KBM-7 (cell line): ENCODE results near the gene JAK1.
"Not testable (repeated sequence)": the region's sequence is repeated elsewhere in the genome, so short reads cannot be mapped to it uniquely, and the experiment has no call there.

ENCODE experiments used
- DNase-seq: peaks from one replicate; pipeline ENCODE4 v3.0.0-alpha.2; 2015
- in situ Hi-C: fragments of 300-500 bp; cut with MboI; formaldehyde crosslinking; loops from 2 replicates; pipeline ENCODE4 v1.14.3; 2020; ENCODE audit warnings: low sequenced_read_pairs, low pct_unique_long_range_greater_than_20kb, mixed read lengths

The JAK1 gene

DNA sequence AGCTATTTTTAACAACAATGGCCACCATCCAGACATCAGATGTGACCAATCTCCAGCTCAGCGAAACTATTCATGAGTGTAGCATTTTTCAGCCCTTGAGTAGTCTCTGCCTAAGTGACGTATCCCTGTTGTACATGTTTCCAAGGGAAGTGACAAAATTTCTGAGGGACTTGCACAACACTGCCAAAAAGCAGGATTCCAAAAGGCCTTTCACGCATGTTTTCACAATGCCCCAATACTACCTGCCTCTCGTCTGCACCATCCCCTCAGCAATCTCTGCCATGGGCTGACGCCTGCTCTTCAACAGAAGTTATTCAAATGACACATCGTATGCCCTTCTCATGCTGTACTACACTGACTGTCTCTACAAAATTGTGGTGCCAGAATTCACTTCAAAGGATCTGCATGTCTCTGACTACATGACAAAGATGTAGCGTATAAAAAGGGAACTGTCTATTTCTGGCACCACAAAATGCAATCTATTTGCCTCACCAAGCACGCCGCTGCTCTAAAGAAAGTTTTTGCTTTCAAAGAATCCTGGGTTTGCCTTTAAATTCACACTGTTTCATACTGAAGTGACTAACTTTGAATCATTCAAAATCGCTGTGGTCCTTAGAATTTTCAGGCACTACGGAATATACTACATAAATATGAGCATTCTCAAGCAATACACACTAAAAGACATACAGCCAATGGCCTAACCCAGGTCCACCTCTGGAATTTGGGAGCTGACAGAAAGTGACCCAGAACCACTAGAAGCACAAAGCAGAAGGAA, 32.9 kb downstream of the JAK1 start:
- DNase-seq, result peak; percentile 65
- in situ Hi-C loops, result no loop called here

DNA sequence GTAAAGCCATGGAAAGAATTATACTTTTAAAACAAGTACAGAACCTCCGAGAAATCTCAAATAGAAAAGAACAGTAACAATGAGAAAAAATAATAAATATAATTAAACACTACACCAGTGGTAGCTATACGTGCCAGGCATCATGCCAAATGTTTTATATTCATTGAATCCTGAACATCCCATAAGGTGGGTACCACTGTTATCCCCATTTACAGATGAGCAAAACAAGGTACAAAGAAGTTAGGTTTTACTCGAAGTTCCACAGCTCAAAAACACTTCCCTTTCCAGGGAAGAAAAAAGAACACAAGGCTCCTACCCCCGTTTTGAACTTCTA, 33.4 kb downstream of the JAK1 start:
- DNase-seq, result no peak
- in situ Hi-C loops, result no loop called here

DNA sequence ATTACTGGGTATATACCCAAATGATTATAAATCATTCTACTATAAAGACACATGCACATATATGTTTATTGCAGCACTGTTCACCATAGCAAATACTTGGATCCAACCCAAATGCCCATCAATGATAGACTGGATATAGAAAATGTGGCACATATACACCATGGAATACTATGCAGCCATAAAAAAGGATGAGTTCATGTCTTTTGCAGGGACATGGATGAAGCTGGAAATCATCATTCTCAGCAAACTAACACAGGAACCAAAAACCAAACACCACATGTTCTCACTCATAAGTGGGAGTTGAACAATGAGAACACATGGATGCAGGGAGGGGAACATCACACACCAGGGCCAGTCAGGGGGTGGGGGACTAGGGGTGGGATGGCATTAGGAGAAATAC, 35.7 kb downstream of the JAK1 start:
- DNase-seq, in situ Hi-C loops: not testable (repeated sequence)

DNA sequence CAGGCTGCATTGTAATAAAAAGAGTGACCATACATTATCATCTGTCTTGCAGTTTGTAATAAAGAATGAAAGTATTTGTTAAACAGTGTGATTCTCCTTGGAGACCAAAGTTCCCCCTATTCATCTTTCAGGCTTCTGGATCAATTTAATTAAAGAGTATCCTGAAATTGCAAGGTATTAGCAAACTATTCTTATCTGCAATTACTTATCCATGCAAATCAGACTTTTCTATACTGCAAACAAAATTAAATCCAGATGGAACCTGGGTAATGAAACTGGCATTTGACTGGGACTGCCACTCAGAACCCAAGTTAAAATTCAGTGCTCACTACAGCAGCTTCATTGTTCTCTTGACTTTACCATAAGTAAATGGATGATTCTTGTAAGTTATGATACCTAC, 37.1 kb downstream of the JAK1 start:
- DNase-seq, result no peak
- in situ Hi-C loops, result no loop called here

DNA sequence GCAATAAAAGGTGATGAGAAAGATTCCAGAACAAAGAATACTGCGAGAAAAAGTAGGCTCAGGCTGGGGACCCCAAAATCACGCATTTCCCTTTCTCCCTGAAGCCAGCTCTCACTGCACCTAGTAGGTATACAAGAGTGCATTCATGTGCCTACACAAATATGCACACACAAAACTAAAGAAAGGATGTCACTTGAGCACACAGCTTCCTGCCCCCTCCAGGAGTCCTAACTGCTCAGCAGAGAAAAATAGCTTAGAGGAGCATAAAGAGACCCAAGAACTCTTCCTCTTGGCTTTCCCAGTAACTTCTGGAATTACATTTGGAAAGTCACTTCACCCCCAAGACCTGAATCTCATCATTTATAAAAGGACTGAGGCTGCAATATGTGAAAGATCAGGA, 38.0 kb downstream of the JAK1 start:
- no peak for DNase-seq
- in situ Hi-C loops, result no loop called here

DNA sequence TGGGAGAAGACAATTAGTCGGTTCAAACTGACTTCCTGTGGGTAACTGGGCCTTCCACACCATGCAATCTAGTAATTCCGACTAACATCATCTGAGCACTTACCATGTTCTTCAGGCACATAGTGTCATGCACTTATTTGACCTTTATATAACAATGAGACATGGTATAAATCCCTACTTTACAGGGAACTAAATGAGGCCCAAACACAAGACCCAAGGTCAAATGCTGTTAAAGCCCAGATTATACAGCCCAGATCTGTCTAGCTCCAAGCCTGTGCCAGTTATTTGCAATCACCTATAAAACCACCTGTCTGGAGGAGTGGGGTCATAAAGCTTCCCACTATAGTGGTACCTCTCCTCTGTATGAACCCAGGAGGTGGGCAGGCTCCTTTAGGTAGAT, 40.8 kb downstream of the JAK1 start:
- in situ Hi-C loops, result no loop called here
- no peak for DNase-seq

DNA sequence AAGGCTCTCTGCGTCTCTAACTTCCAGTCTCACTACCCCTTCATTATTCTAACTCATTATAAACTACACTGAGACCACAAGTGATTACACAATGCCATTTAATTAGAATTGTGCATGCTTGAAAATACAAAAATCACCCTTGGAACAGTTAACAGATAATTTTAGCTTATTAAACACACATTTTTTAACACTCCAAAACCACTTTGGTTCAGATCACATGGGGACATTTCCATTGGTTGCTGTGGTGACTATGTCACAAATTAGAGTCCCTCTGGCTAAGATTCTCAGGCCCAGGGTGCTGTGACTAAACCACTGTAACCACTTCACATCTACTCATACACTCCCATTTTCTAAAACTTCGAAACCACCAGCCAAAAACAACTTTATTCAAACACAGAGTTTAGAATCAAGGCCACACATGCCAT, 43.0 kb downstream of the JAK1 start:
- in situ Hi-C loops, result no loop called here
- DNase-seq, result no peak

DNA sequence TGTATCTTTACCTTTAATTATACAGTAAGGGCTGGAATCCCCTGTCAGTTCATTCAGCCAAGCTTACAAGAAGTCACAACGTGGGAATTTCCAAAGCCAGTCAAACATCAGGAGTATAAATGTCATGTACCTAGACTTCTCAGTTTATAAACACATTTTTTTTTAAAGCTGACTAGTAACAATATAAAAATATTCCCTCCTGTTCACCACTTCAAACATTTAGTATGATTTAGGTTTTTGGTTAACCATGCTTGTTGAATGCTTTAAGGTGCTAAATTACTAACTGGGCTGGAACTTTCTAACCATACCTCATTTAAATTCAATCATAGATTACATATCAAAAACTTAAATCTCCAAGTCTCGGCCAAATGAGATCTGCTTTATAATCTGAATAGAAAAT, 44.0 kb downstream of the JAK1 start:
- DNase-seq, result no peak
- in situ Hi-C loops, result no loop called here

DNA sequence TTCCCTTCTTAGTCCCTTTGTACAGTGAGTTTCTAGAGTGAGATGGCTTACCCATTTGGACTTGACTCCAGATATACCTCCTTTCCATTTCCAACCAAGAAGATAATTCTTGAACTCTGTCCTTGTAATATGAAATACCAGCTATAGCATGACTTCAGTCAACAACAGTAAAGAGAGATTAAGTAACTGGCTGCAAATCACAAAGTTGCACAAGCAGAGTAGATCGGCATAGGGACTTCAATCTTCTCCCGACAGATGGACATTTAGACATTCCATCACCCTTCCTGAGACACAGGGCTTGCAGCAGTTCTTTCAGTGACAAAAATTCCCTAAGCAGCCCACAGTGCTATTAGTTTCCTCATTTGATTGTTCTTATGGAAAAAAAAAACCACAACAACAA, 44.6 kb downstream of the JAK1 start:
- in situ Hi-C loops, result no loop called here
- DNase-seq, result no peak

DNA sequence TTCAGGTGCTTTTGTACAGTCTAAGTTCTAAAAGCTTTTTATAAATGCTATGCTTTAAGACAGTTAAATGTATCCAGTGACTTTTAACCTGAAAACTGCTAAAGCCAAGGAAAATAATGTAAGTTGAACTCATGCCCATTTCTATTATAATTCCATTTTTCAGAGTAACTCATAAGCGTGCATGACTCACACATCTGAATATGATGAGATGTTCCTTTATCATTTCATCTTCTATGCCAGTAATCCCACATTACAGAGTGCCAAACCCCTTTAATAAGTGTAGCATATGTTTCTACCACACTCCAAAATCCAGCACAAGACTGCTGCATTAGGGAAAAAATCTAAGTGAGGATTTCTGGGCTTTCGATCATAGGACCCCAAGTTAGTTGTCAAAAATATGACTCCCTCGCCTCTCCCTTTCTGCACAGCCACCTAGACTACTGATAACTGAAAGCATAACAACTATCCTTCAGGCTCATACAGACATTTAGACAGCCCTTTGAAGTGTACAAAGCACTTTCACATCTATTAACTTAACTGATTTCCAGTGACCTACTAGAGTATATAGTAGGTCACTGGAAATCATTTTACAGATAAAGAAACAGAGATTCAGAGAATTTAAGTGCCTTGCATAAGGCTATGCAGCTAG, 45.3 kb downstream of the JAK1 start:
- in situ Hi-C loops, result no loop called here
- DNase-seq, result no peak

DNA sequence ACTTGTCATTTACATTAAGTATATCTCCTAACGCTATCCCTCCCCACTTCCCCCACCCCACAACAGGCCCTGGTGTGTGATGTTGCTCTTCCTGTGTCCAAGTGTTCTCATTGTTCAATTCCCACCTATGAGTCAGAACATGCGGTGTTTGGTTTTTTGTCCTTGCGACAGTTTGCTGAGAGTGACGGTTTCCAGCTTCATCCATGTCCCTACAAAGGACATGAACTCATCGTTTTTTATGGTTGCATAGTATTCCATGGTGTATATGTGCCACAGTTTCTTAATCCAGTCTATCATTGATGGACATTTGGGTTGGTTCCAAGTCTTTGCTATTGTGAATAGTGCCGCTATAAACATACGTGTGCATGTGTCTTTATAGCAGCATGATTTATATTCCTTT, 47.2 kb downstream of the JAK1 start:
- DNase-seq, in situ Hi-C loops: not testable (repeated sequence)

DNA sequence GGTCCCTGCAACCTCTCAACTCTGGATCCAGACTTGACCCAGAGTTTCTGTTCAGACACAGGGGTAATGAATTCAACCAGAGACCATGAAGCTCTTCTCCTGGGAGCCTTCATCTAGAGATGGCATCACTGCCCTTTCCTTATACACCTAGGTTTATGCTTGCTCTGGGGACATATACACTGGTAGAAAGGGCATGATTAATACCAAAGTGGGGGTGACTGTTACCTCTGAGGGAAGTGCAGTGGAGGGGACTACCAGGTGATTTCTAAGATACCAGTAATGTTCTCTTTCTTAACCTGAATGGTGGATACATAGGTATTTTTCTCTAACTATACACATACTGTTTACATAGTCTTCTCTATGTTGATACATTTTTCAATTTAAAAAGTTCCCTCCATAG, 48.4 kb downstream of the JAK1 start:
- in situ Hi-C loops, result no loop called here
- DNase-seq, result no peak

DNA sequence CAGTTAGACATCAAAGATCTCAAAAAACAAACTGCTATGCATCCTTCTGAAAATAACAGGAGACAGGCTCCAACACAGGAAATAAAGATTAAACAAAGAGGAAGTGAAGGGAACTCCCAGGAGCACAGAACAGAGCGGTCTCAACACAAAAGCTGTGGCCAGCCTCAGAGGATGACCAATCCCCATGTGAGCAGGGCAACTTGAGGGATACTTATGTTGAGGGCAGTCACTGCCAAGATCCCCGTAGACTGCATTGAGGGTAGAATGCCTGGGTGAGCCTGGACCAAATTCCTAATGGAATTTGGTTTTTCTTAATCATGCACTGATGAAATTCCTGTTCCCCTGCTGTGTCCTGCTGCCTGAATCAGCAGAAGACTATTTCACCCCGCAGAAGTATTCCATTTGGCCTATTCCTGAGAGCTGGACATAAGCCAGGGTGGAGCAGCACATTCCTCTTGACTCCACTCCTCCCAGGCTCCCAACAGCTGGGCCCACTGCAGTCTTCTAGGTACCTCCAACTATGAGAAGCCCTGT, 49.0 kb downstream of the JAK1 start:
- peak; percentile 65 for DNase-seq
- in situ Hi-C loops, result no loop called here

DNA sequence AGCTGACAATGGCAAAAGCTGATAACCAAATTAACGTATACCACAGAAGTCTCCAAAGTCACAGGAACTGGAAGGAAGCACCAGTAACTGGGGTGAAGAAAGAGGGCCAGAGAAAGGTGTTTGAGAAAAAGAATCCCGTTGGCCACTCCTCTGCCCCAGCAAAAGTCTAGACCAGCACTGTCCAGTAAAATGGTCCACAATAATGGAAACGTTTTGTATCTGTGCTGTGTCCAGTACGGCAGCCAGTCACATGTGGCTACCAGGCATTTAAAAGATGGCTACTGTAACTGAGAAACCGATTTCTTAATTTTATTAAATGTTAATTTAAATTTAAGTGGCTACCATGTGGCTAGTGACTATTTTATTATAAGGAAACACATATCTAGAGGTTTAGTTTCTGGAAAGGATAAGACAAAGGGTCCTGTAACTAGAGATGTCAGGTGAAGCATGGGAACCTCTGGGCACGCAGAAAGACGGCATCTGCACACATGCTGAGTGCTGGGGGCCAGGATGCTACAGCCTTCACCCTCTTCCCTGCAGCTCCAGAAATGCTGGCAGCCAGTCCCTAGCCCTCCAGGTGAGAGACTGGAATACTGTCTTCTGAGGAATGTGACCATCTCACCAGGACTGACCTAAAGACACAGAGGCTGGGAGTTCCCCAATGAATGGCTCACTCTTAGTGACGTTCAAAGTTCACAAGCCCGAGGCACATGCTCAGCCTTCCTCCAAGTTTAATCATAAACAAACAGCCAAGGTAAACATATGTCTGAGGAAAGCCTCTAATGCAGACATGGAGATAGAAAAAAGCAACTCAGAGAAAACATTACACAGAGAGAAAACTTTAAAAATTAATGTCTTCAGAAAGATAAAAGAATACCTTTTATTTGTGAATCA, 50.7 kb downstream of the JAK1 start:
- DNase-seq, result no peak
- in situ Hi-C loops, result no loop called here

DNA sequence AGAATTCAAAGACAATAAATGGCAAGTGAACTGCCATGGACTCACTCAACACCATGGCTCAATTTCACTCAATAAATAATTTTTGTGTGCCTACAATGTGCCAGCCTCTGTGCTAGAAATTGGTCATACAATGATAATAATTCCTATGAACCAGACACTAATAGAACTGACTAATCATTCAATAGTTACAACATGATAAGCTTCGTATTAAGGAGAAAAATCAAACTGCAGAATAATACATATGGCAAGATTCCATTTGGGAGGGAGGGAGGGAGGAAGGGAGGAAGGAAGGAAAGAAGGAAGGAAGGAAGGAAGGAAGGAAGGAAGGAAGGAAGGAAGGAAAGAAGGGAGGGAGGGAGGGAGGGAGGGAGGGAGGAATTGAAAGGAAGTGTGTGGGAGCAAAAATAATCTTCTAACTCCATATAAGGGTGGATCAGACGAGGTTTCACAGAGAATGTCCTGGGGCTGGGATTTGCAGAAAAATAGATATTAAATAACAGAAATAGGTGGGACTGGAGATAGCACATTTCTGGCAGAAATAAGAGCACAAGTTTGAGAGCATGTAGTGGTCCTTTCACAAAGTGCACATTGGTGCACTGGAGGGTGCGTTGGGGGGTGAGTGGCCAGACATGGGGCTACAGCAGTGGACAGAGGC, 52.9 kb downstream of the JAK1 start:
- no peak for DNase-seq
- in situ Hi-C loops, result no loop called here

DNA sequence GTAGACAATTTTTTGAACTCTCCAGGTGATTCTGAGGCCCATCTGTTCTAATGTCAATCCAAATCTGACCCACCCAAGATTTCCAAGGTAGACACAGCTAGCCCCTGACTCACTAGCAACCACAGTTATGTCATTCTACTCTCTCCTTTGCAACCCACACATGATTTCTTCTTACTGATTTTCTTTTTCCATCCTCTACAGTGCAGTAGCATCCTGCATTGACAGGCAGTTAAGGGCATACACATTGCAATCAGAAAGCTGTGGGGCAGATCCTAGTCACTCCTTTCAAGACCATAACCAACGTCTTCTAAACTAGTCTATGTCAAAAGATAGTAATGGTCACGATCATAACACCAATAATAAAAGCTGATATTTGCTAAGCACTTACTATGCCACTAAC, 54.2 kb downstream of the JAK1 start:
- DNase-seq, result no peak
- in situ Hi-C loops, result no loop called here

DNA sequence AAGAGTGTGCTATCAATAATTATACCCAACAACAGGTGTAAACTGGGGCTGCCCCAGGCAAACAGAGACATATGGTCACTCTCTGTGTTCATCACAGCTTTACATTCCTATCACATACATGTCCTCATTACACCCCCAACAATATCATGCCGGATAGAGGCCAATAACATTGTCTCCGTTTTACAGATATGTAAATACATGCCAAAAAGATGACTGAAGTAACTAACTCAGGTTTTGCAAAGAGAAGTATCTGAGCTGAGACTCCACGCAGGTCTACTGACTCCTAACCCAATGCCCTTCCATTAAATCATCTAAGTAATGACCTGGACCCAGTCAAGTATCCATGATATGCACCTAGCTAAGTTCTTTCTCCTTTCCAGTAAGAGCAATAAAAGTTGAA, 55.0 kb downstream of the JAK1 start:
- DNase-seq, result no peak
- in situ Hi-C loops, result no loop called here

DNA sequence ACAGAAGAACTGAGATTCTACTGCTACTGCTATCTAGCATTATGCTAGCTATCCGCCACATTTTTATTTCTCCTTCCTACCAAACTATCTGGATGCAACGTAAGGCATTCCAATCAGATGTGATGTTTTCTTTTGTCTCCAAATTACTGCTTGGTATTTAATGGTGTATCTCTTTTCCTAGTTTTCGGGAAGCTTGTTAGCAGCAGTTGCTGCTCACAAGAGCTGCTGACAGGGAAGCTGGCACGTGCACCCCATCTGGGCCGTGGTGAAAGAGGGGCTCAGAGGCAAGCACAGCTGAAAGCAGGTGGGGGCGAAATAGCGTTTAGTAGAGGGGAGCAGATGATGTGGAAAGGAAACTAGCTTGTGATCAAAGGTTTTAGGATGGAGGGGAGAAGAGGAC, 57.3 kb downstream of the JAK1 start:
- in situ Hi-C loops, result no loop called here
- DNase-seq, result no peak

DNA sequence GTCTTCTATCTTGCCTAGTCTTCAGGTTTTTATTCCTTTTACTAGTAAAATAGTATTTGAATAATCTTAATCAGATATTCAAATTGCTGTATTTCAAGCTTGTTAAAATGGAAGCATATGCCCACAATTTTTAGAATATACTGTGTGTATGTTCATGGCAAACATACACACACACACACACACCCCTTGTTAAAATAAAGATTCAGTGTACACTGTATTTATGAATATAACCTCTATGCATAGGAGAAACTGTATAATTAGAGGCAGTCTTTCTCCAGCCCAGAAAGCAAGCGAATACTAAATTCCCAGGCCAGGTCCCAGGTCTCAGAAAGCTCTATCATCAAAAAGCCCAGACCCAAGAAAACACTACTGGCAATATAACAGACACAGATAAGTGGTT, 57.8 kb downstream of the JAK1 start:
- in situ Hi-C loops, result no loop called here
- DNase-seq, result no peak
